ENCODE measurements around the gene RBM10. TPM values are rescaled to one million over a fixed set of nuclear protein-coding genes. Genes with fewer than 3 reads are reported as not detected.

Gene RBM10
- total and polyA plus RNA-seq, 9 of the 15 experiments (the other 6 are each of a cell fraction or from before 2014, with no cell fraction given), result 1.1 to 61.7 (median 31.5) TPM

- TF ChIP-seq, protein P1, sequence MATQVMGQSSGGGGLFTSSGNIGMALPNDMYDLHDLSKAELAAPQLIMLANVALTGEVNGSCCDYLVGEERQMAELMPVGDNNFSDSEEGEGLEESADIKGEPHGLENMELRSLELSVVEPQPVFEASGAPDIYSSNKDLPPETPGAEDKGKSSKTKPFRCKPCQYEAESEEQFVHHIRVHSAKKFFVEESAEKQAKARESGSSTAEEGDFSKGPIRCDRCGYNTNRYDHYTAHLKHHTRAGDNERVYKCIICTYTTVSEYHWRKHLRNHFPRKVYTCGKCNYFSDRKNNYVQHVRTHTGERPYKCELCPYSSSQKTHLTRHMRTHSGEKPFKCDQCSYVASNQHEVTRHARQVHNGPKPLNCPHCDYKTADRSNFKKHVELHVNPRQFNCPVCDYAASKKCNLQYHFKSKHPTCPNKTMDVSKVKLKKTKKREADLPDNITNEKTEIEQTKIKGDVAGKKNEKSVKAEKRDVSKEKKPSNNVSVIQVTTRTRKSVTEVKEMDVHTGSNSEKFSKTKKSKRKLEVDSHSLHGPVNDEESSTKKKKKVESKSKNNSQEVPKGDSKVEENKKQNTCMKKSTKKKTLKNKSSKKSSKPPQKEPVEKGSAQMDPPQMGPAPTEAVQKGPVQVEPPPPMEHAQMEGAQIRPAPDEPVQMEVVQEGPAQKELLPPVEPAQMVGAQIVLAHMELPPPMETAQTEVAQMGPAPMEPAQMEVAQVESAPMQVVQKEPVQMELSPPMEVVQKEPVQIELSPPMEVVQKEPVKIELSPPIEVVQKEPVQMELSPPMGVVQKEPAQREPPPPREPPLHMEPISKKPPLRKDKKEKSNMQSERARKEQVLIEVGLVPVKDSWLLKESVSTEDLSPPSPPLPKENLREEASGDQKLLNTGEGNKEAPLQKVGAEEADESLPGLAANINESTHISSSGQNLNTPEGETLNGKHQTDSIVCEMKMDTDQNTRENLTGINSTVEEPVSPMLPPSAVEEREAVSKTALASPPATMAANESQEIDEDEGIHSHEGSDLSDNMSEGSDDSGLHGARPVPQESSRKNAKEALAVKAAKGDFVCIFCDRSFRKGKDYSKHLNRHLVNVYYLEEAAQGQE (IDR thresholded peaks at IDR 0.05; ENCODE audit: borderline replicate concordance), result no peak
- TF ChIP-seq, protein P1 (CRISPR knock-in tag; IDR thresholded peaks at IDR 0.05; ENCODE audit: low read depth), result no peak
- TF ChIP-seq MECOM (CRISPR knock-in tag; IDR thresholded peaks at IDR 0.05) (no peak), SIX5 (IDR thresholded peaks at IDR 0.05; ENCODE audit: borderline replicate concordance in 1 of 2, insufficient read depth in 1 of 2, low read depth in 1 of 2, low read length in 2 of 2) (no peak), USF1 (CRISPR knock-in tag; IDR thresholded peaks at IDR 0.05) (no peak), SNIP1 (IDR thresholded peaks at IDR 0.05; ENCODE audit: low read depth) (no peak)
Observed at GRCh38 chrX:47198687-47199080, 53.7 kb downstream of the RBM10 start (continued).
